Calu3 (cell line): ENCODE data around the gene MMP11. TPM values are rescaled to one million over a fixed set of nuclear protein-coding genes. Genes with fewer than 3 reads are reported as not detected.

ENCODE experiments used
- BruUV-seq: library from RNA; stranded (reverse); fragments of 400-500 nt; replicated peaks from 2 replicates; lab custom pipeline; 2021; lab: Mats Ljungman, UMichigan
- CTCF ChIA-PET: fragments of 300-600 bp; sonication (Branson Sonifier 250); formaldehyde crosslinking; loops from one replicate; lab custom pipeline; 2022; ENCODE audit warnings: antibody characterized with exemption; lab: Charles Lee
- DNase-seq: peaks from one replicate; pipeline ENCODE4 v3.0.0; 2022
- H3K27ac Mint-ChIP-seq: one replicate; pipeline ENCODE4 v1.8.0; 2022; ENCODE audit warnings: mixed read lengths; ENCODE audit not compliant: unreplicated experiment
- H3K27me3 Mint-ChIP-seq: one replicate; pipeline ENCODE4 v1.8.0; 2022; ENCODE audit warnings: mixed read lengths; ENCODE audit not compliant: unreplicated experiment
- H3K36me3 Mint-ChIP-seq: one replicate; pipeline ENCODE4 v1.8.0; 2022; ENCODE audit warnings: mild to moderate bottlenecking, moderate library complexity, mixed read lengths; ENCODE audit not compliant: insufficient read depth, unreplicated experiment
- H3K4me1 Mint-ChIP-seq: one replicate; pipeline ENCODE4 v1.8.0; 2022; ENCODE audit warnings: mild to moderate bottlenecking, low read depth, mixed read lengths; ENCODE audit not compliant: unreplicated experiment
- H3K4me3 Mint-ChIP-seq: one replicate; pipeline ENCODE4 v1.8.0; 2022; ENCODE audit warnings: mild to moderate bottlenecking, low read depth, moderate library complexity, mixed read lengths; ENCODE audit not compliant: unreplicated experiment
- H3K9me3 Mint-ChIP-seq: one replicate; pipeline ENCODE4 v1.8.0; 2022; ENCODE audit warnings: low read depth, mixed read lengths; ENCODE audit not compliant: unreplicated experiment
- CTCF ChIP-seq: fragments of 200-600 bp; IDR thresholded peaks from one replicate; pipeline ENCODE4 v1.8.0; 2022; ENCODE audit warnings: antibody characterized with exemption; ENCODE audit not compliant: unreplicated experiment
- intact Hi-C: fragments of 100-400 bp; cut with micrococcal nuclease; formaldehyde crosslinking; loops from one replicate; pipeline ENCODE4 v1.10.0; 2022; ENCODE audit not compliant: unreplicated experiment
- total RNA-seq: library from RNA; stranded (reverse); gene quantifications from 2 replicates; pipeline ENCODE4 v1.2.3, GENCODE V29; 2022

Gene MMP11
- total RNA-seq, 1 experiment from 2014 or later, result 2.0 TPM

GRCh38 chr22:23749841-23750301, 22.8 kb upstream of the MMP11 start:
- no peak for TF ChIP-seq CTCF
- H3K4me1 Mint-ChIP-seq, result peaks cover 30% of the 10 kb centered on the region
- no peaks in the 10 kb centered on the region for H3K27me3 Mint-ChIP-seq
- H3K4me3 Mint-ChIP-seq, result peak overlapping the region; percentile 90
- peak overlapping the region; percentile 78 for H3K27ac Mint-ChIP-seq
- intact Hi-C loops, result no loop called here
- no peaks in the 10 kb centered on the region for H3K9me3 Mint-ChIP-seq
- BruUV-seq, result no TSS peak
- peaks cover 28% of the 10 kb centered on the region for H3K36me3 Mint-ChIP-seq
- CTCF ChIA-PET, result interaction anchor here (0.7 kb wide), 1 partner anchor 942 kb away, joined by 8 read pairs; no protein-coding TSS in a partner anchor
- DNase-seq, result no peak

GRCh38 chr22:23750367-23750713, 22.3 kb upstream of the MMP11 start:
- Mint-ChIP-seq H3K36me3 (peaks cover 26% of the 10 kb centered on the region), H3K9me3 (no peaks in the 10 kb centered on the region), H3K4me3 (peak overlapping the region; percentile 90), H3K27ac (peak overlapping the region; percentile 78), H3K4me1 (peaks cover 30% of the 10 kb centered on the region), H3K27me3 (no peaks in the 10 kb centered on the region)
- TSS peak; percentile 76 for BruUV-seq
- TF ChIP-seq CTCF, result no peak
- no peak for DNase-seq
- intact Hi-C loops, result no loop called here
- CTCF ChIA-PET, result interaction anchor here (1.0 kb wide), 1 partner anchor 12 kb away, joined by 8 read pairs; no protein-coding TSS in a partner anchor

GRCh38 chr22:23750714-23751440, 21.8 kb upstream of the MMP11 start, which contains the start of gene ZNF70:
ZNF70 (minus strand) TSS chr22:23751112; CDS start chr22:23745140, 5,972 bp downstream.
- H3K27me3 Mint-ChIP-seq, result no peaks in the 10 kb centered on the region
- peak within 1 kb of the TSS; percentile 78 for H3K27ac Mint-ChIP-seq
- peaks cover 27% of the 10 kb centered on the region for H3K4me1 Mint-ChIP-seq
- peaks cover 26% of the 10 kb centered on the region for H3K36me3 Mint-ChIP-seq
- CTCF ChIA-PET, result interaction anchor here (1.0 kb wide), 1 partner anchor 11 kb away, joined by 8 read pairs; no protein-coding TSS in a partner anchor
- peak within 1 kb of the TSS; percentile 90 for H3K4me3 Mint-ChIP-seq
- BruUV-seq, result no TSS peak
- H3K9me3 Mint-ChIP-seq, result no peaks in the 10 kb centered on the region
- intact Hi-C loops, result no loop called here
- peak; percentile 93 for DNase-seq
- TF ChIP-seq CTCF, result no peak

- Mint-ChIP-seq H3K9me3 (no peaks in the 10 kb centered on the region), H3K27ac (peak overlapping the region; percentile 78), H3K36me3 (peaks cover 26% of the 10 kb centered on the region), H3K27me3 (no peaks in the 10 kb centered on the region), H3K4me3 (peak overlapping the region; percentile 90), H3K4me1 (peaks cover 20% of the 10 kb centered on the region)
- DNase-seq, result peak; percentile 60
- CTCF ChIA-PET, result interaction anchor here (1.0 kb wide), 1 partner anchor 10 kb away, joined by 8 read pairs; no protein-coding TSS in a partner anchor
- TF ChIP-seq CTCF, result no peak
- BruUV-seq, result no TSS peak
- intact Hi-C loops, result no loop called here
These were observed 21.1 kb upstream of the MMP11 start for GRCh38 chr22:23751441-23751996.
